Neural cell (in vitro differentiated cells): ENCODE results near the gene SUN5. TPM values are rescaled to one million over a fixed set of nuclear protein-coding genes. Genes with fewer than 3 reads are reported as not detected.

Experiments
- H2AFZ ChIP-seq: fragments of 200-600, 300-800 bp; sonication (generic), shearing (Covaris generic); 2 replicates; pipeline ENCODE4 v1.6.0; 2014; ENCODE audit warnings: low read depth, mild to moderate bottlenecking, antibody characterized with exemption, low read length, moderate library complexity
- H3F3A ChIP-seq: fragments of 200-600 bp; shearing (Covaris generic); 2 replicates; pipeline ENCODE4 v1.6.1; 2016; ENCODE audit warnings: mild to moderate bottlenecking, moderate library complexity, mixed read lengths, antibody characterized with exemption, low read length; ENCODE audit not compliant: insufficient read depth, poor library complexity, severe bottlenecking
- H3K27ac ChIP-seq: fragments of 200-600, 300-800 bp; sonication (generic), shearing (Covaris generic); 2 replicates; pipeline ENCODE4 v1.5.1; 2014; ENCODE audit warnings: mild to moderate bottlenecking, low read length, moderate library complexity
- H3K27me3 ChIP-seq: fragments of 300-800, 200-600 bp; sonication (generic), shearing (Covaris generic); 2 replicates; pipeline ENCODE4 v1.6.0; 2014; ENCODE audit warnings: mild to moderate bottlenecking, low read depth, low read length, moderate library complexity; ENCODE audit not compliant: insufficient read depth
- H3K36me3 ChIP-seq: fragments of 300-800, 200-600 bp; sonication (generic), shearing (Covaris generic); 2 replicates; pipeline ENCODE4 v1.5.1; 2014; ENCODE audit warnings: mild to moderate bottlenecking, antibody characterized with exemption, low read length, moderate library complexity; ENCODE audit not compliant: insufficient read depth
- H3K4me2 ChIP-seq: fragments of 300-800, 200-600 bp; sonication (generic), shearing (Covaris generic); 2 replicates; pipeline ENCODE4 v1.6.0; 2014; ENCODE audit warnings: mild to moderate bottlenecking, low read length
- H3K4me3 ChIP-seq: fragments of 300-800, 200-600 bp; sonication (generic), shearing (Covaris generic); 2 replicates; pipeline ENCODE4 v1.5.1; 2014; ENCODE audit warnings: mild to moderate bottlenecking, low read length, moderate library complexity
- H3K79me2 ChIP-seq: fragments of 200-600 bp; shearing (Covaris generic); replicated peaks from 2 replicates; pipeline ENCODE4 v1.6.0; 2014; ENCODE audit warnings: mild to moderate bottlenecking, low read length, moderate library complexity; ENCODE audit not compliant: insufficient read depth
- H3K9ac ChIP-seq: fragments of 300-800, 200-600 bp; sonication (generic), shearing (Covaris generic); 2 replicates; pipeline ENCODE4 v1.6.1; 2016; ENCODE audit warnings: mild to moderate bottlenecking, low read length, mixed read lengths
- H3K9me2 ChIP-seq: fragments of 200-600 bp; shearing (Covaris generic); 2 replicates; pipeline ENCODE4 v1.6.1; 2016; ENCODE audit warnings: mild to moderate bottlenecking, low read length, mixed read lengths; ENCODE audit not compliant: insufficient read depth
- H3K9me3 ChIP-seq: fragments of 200-600, 300-800 bp; sonication (generic), shearing (Covaris generic); 2 replicates; pipeline ENCODE4 v1.6.1; 2016; ENCODE audit warnings: mild to moderate bottlenecking, mixed run types, low read length, moderate library complexity, mixed read lengths
- H4K20me1 ChIP-seq: fragments of 200-600 bp; shearing (Covaris generic); 2 replicates; pipeline ENCODE4 v1.6.1; 2016; ENCODE audit warnings: mild to moderate bottlenecking, mixed run types; ENCODE audit not compliant: insufficient read depth
- EP300 ChIP-seq: fragments of 450-650 bp; conservative IDR thresholded peaks from 2 replicates; pipeline ENCODE4 v1.6.1; 2014; ENCODE audit warnings: antibody characterized with exemption, mild to moderate bottlenecking, moderate library complexity; ENCODE audit not compliant: poor library complexity, severe bottlenecking
- EZH2 ChIP-seq: fragments of 200-600, 300-800 bp; shearing (Covaris generic), sonication (generic); IDR thresholded peaks from 2 replicates; pipeline ENCODE4 v1.6.1; 2014; ENCODE audit warnings: antibody characterized with exemption, low read length, borderline replicate concordance, mild to moderate bottlenecking; ENCODE audit not compliant: insufficient read depth, poor library complexity, severe bottlenecking
- MXI1 ChIP-seq: fragments of 450-650 bp; conservative IDR thresholded peaks from 2 replicates; pipeline ENCODE4 v1.6.1; 2014; ENCODE audit warnings: antibody characterized with exemption, mild to moderate bottlenecking; ENCODE audit not compliant: poor library complexity, severe bottlenecking
- POLR2AphosphoS5 ChIP-seq: IDR thresholded peaks from 2 replicates; pipeline ENCODE4 v1.6.1; 2012
- RAD21 ChIP-seq: fragments of 450-650 bp; conservative IDR thresholded peaks from 2 replicates; pipeline ENCODE4 v1.6.1; 2014; ENCODE audit warnings: antibody characterized with exemption, mild to moderate bottlenecking, moderate library complexity
- SMC3 ChIP-seq: fragments of 450-650 bp; conservative IDR thresholded peaks from 2 replicates; pipeline ENCODE4 v1.6.1; 2014; ENCODE audit warnings: antibody characterized with exemption, mild to moderate bottlenecking, moderate library complexity; ENCODE audit not compliant: poor library complexity
- TAF1 ChIP-seq: IDR thresholded peaks from 2 replicates; pipeline ENCODE4 v1.6.1; 2012; ENCODE audit warnings: low read depth
- polyA plus RNA-seq: library from polyadenylated mRNA; depleted of rRNA; stranded (reverse); fragments of >200 nt; gene quantifications from 2 replicates; pipeline ENCODE4 v1.2.3, GENCODE V29; 2014
- TF ChIP-seq, protein P1 (sequence below): IDR thresholded peaks from 2 replicates; pipeline ENCODE4 v1.6.1; 2012; ENCODE audit warnings: borderline replicate concordance
- TF ChIP-seq, protein P2 (sequence below): fragments of 450-650 bp; IDR thresholded peaks from 2 replicates; pipeline ENCODE4 v1.5.1; 2014; ENCODE audit warnings: antibody characterized with exemption, mild to moderate bottlenecking, moderate library complexity; ENCODE audit not compliant: poor library complexity, severe bottlenecking

Gene SUN5
- polyA plus RNA-seq, 1 donor from 2014 or later = not detected

GRCh38 chr20:32960222-32960518 is 44.1 kb downstream of the SUN5 start:
- Histone ChIP-seq H3K4me3 (no peak overlapping the region), H3K27ac (no peak overlapping the region), H3K79me2 (no peaks in the 10 kb centered on the region), H4K20me1 (no peaks in the 10 kb centered on the region), H3K9me2 (no peaks in the 10 kb centered on the region), H3F3A (no peaks in the 10 kb centered on the region), H3K36me3 (no peaks in the 10 kb centered on the region), H3K9me3 (no peaks in the 10 kb centered on the region), H3K27me3 (no peaks in the 10 kb centered on the region), H2AFZ (no peak overlapping the region), H3K4me2 (no peak overlapping the region), H3K9ac (no peak overlapping the region)
- TF ChIP-seq RAD21 (no peak), SMC3 (no peak), MXI1 (no peak), POLR2AphosphoS5 (no peak), EP300 (no peak), EZH2 (no peak), TAF1 (no peak)
- TF ChIP-seq, protein P1, sequence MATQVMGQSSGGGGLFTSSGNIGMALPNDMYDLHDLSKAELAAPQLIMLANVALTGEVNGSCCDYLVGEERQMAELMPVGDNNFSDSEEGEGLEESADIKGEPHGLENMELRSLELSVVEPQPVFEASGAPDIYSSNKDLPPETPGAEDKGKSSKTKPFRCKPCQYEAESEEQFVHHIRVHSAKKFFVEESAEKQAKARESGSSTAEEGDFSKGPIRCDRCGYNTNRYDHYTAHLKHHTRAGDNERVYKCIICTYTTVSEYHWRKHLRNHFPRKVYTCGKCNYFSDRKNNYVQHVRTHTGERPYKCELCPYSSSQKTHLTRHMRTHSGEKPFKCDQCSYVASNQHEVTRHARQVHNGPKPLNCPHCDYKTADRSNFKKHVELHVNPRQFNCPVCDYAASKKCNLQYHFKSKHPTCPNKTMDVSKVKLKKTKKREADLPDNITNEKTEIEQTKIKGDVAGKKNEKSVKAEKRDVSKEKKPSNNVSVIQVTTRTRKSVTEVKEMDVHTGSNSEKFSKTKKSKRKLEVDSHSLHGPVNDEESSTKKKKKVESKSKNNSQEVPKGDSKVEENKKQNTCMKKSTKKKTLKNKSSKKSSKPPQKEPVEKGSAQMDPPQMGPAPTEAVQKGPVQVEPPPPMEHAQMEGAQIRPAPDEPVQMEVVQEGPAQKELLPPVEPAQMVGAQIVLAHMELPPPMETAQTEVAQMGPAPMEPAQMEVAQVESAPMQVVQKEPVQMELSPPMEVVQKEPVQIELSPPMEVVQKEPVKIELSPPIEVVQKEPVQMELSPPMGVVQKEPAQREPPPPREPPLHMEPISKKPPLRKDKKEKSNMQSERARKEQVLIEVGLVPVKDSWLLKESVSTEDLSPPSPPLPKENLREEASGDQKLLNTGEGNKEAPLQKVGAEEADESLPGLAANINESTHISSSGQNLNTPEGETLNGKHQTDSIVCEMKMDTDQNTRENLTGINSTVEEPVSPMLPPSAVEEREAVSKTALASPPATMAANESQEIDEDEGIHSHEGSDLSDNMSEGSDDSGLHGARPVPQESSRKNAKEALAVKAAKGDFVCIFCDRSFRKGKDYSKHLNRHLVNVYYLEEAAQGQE = no peak
- TF ChIP-seq, protein P2, sequence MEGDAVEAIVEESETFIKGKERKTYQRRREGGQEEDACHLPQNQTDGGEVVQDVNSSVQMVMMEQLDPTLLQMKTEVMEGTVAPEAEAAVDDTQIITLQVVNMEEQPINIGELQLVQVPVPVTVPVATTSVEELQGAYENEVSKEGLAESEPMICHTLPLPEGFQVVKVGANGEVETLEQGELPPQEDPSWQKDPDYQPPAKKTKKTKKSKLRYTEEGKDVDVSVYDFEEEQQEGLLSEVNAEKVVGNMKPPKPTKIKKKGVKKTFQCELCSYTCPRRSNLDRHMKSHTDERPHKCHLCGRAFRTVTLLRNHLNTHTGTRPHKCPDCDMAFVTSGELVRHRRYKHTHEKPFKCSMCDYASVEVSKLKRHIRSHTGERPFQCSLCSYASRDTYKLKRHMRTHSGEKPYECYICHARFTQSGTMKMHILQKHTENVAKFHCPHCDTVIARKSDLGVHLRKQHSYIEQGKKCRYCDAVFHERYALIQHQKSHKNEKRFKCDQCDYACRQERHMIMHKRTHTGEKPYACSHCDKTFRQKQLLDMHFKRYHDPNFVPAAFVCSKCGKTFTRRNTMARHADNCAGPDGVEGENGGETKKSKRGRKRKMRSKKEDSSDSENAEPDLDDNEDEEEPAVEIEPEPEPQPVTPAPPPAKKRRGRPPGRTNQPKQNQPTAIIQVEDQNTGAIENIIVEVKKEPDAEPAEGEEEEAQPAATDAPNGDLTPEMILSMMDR = no peak

GRCh38 chr20:32959351-32960221 is 44.6 kb downstream of the SUN5 start:
- H3K9me3 ChIP-seq = no peaks in the 10 kb centered on the region
- H3K9me2 ChIP-seq = no peaks in the 10 kb centered on the region
- H3F3A ChIP-seq = no peaks in the 10 kb centered on the region
- no peak overlapping the region for H2AFZ ChIP-seq
- H3K9ac ChIP-seq = no peak overlapping the region
- TF ChIP-seq TAF1 = no peak
- TF ChIP-seq POLR2AphosphoS5 = no peak
- TF ChIP-seq, protein P2 = no peak
- no peak for TF ChIP-seq EZH2
- no peak for TF ChIP-seq EP300
- TF ChIP-seq, protein P1 = no peak
- TF ChIP-seq RAD21 = no peak
- no peaks in the 10 kb centered on the region for H3K79me2 ChIP-seq
- H3K27me3 ChIP-seq = no peaks in the 10 kb centered on the region
- H3K4me3 ChIP-seq = no peak overlapping the region
- no peaks in the 10 kb centered on the region for H4K20me1 ChIP-seq
- no peak overlapping the region for H3K4me2 ChIP-seq
- H3K27ac ChIP-seq = no peak overlapping the region
- H3K36me3 ChIP-seq = no peaks in the 10 kb centered on the region
